ENCODE data around the gene CLDN16. TPM values are rescaled to one million over a fixed set of nuclear protein-coding genes. Genes with fewer than 3 reads are reported as not detected.

CLDN16 gene
- polyA plus RNA-seq, 1 donor (not counting 4 experiments of a cell fraction or from before 2014, with no cell fraction given), result 0.88 TPM

GRCh38 chr3:190455828-190456227, 67.9 kb downstream of the CLDN16 start:
- Histone ChIP-seq H3K9me1 (ENCODE audit: control insufficient read depth, extremely low read depth, insufficient read depth, low read length) (no peaks in the 10 kb centered on the region), H3K79me2 (ENCODE audit: control insufficient read depth, insufficient read depth, low read length) (no peaks in the 10 kb centered on the region), H3K27me3 (ENCODE audit: control insufficient read depth, extremely low read depth, insufficient read depth, low read length) (no peaks in the 10 kb centered on the region), H3K36me3 (ENCODE audit: control insufficient read depth in 2 of 2, extremely low read depth in 1 of 2, insufficient read depth in 2 of 2, low read length in 2 of 2) (no peaks in the 10 kb centered on the region), H3K27ac (ENCODE audit: control insufficient read depth, insufficient read depth, low read length) (no peak overlapping the region), H3K4me3 (ENCODE audit: control insufficient read depth in 2 of 3, extremely low read depth in 1 of 3, insufficient read depth in 2 of 3, low read depth in 1 of 3, low read length in 3 of 3) (no peak overlapping the region), H3K9ac (ENCODE audit: control insufficient read depth, extremely low read depth, insufficient read depth, low read length) (no peak overlapping the region), H2AFZ (ENCODE audit: control insufficient read depth, low read length) (no peak overlapping the region), H3K9me3 (ENCODE audit: control insufficient read depth, low read depth, low read length) (no peaks in the 10 kb centered on the region), H4K20me1 (ENCODE audit: control insufficient read depth, extremely low read depth, insufficient read depth, low read length) (no peaks in the 10 kb centered on the region), H3K4me1 (ENCODE audit: control insufficient read depth, extremely low read depth, insufficient read depth, low read length) (peaks cover 2% of the 10 kb centered on the region), H3K4me2 (ENCODE audit: control insufficient read depth, extremely low read depth, insufficient read depth, low read depth, low read length) (no peak overlapping the region)
- FAIRE-seq, result peak; percentile 53
- dilution Hi-C loops (cut with MboI; ENCODE audit: extremely low pct_ligation_motif_present, low sequenced_read_pairs), result no loop called here
- no peak for DNase-seq (ENCODE audit: low read depth, low spot score)
- TF ChIP-seq EZH2 (IDR thresholded peaks at IDR 0.05; ENCODE audit: low read length) (no peak), CTCF (optimal IDR thresholded peaks at IDR 0.05 in 1 of 3, IDR thresholded peaks at IDR 0.05 in 1 of 3, conservative IDR thresholded peaks at IDR 0.05 in 1 of 3; ENCODE audit: extremely low read depth in 1 of 3, insufficient read depth in 2 of 3, low read length in 3 of 3) (no peak)

GRCh38 chr3:190456770-190457169, 68.8 kb downstream of the CLDN16 start:
- no peak for DNase-seq (ENCODE audit: low read depth, low spot score)
- no peak for TF ChIP-seq CTCF (optimal IDR thresholded peaks at IDR 0.05 in 1 of 3, IDR thresholded peaks at IDR 0.05 in 1 of 3, conservative IDR thresholded peaks at IDR 0.05 in 1 of 3; ENCODE audit: extremely low read depth in 1 of 3, insufficient read depth in 2 of 3, low read length in 3 of 3)
- TF ChIP-seq EZH2 (IDR thresholded peaks at IDR 0.05; ENCODE audit: low read length), result no peak
- no peaks in the 10 kb centered on the region for H4K20me1 ChIP-seq (ENCODE audit: control insufficient read depth, extremely low read depth, insufficient read depth, low read length)
- H3K9me1 ChIP-seq (ENCODE audit: control insufficient read depth, extremely low read depth, insufficient read depth, low read length), result no peaks in the 10 kb centered on the region
- no peaks in the 10 kb centered on the region for H3K36me3 ChIP-seq (ENCODE audit: control insufficient read depth in 2 of 2, extremely low read depth in 1 of 2, insufficient read depth in 2 of 2, low read length in 2 of 2)
- H3K27me3 ChIP-seq (ENCODE audit: control insufficient read depth, extremely low read depth, insufficient read depth, low read length), result no peaks in the 10 kb centered on the region
- peaks cover 2% of the 10 kb centered on the region for H3K4me1 ChIP-seq (ENCODE audit: control insufficient read depth, extremely low read depth, insufficient read depth, low read length)
- H2AFZ ChIP-seq (ENCODE audit: control insufficient read depth, low read length), result no peak overlapping the region
- dilution Hi-C loops (cut with MboI; ENCODE audit: extremely low pct_ligation_motif_present, low sequenced_read_pairs), result no loop called here
- H3K9me3 ChIP-seq (ENCODE audit: control insufficient read depth, low read depth, low read length), result no peaks in the 10 kb centered on the region
- no peak overlapping the region for H3K4me3 ChIP-seq (ENCODE audit: control insufficient read depth in 2 of 3, extremely low read depth in 1 of 3, insufficient read depth in 2 of 3, low read depth in 1 of 3, low read length in 3 of 3)
- FAIRE-seq, result peak; percentile 29
- no peaks in the 10 kb centered on the region for H3K79me2 ChIP-seq (ENCODE audit: control insufficient read depth, insufficient read depth, low read length)
- no peak overlapping the region for H3K27ac ChIP-seq (ENCODE audit: control insufficient read depth, insufficient read depth, low read length)
- H3K9ac ChIP-seq (ENCODE audit: control insufficient read depth, extremely low read depth, insufficient read depth, low read length), result no peak overlapping the region
- H3K4me2 ChIP-seq (ENCODE audit: control insufficient read depth, extremely low read depth, insufficient read depth, low read depth, low read length), result no peak overlapping the region
